Fibroblast of villous mesenchyme (primary cell): ENCODE results near the gene PLAU. TPM values are rescaled to one million over a fixed set of nuclear protein-coding genes. Genes with fewer than 3 reads are reported as not detected.

Experiments
- DNase-seq: peaks from one replicate; pipeline ENCODE4 v3.0.0-alpha.2; 2010; ENCODE audit warnings: low read depth
- H3K4me3 ChIP-seq: 2 replicates; pipeline ENCODE4 v1.5.1; 2011; ENCODE audit warnings: low read depth, mild to moderate bottlenecking, low read length
- CTCF ChIP-seq: IDR thresholded peaks from 2 replicates; pipeline ENCODE4 v1.5.1; 2012; ENCODE audit warnings: low read depth, mild to moderate bottlenecking, low read length; ENCODE audit not compliant: insufficient read depth
- total RNA-seq: library from RNA; depleted of rRNA; stranded (reverse); fragments of >200 nt; gene quantifications from 2 replicates; pipeline ENCODE4 v1.2.3, GENCODE V29; 2012

PLAU gene
- total RNA-seq, 1 donor: 104 TPM

- DNase-seq: peak; percentile 93
- TF ChIP-seq CTCF: no peak
- H3K4me3 ChIP-seq: no peak overlapping the region
These were observed 3.0 kb upstream of the PLAU start for GRCh38 chr10:73907841-73908517.

- no peak for TF ChIP-seq CTCF
- DNase-seq: peak; percentile 100
- no peak overlapping the region for H3K4me3 ChIP-seq
These were observed 1.9 kb upstream of the PLAU start for GRCh38 chr10:73908853-73909539.

GRCh38 chr10:73909540-73910115 lies 1.3 kb upstream of the PLAU start:
- peak; percentile 63 for DNase-seq
- no peak overlapping the region for H3K4me3 ChIP-seq
- no peak for TF ChIP-seq CTCF

GRCh38 chr10:73910401-73910763 lies 550 bp upstream of the PLAU start:
- peak overlapping the region; percentile 77 for H3K4me3 ChIP-seq
- DNase-seq: peak; percentile 40
- TF ChIP-seq CTCF: peak; percentile 12

- TF ChIP-seq CTCF: no peak
- peak; percentile 59 for DNase-seq
- H3K4me3 ChIP-seq: peak overlapping the region; percentile 77
These were observed 647 bp downstream of the PLAU start for GRCh38 chr10:73911553-73912004.

- no peak overlapping the region for H3K4me3 ChIP-seq
- TF ChIP-seq CTCF: no peak
- no peak for DNase-seq
These were observed 3.1 kb downstream of the PLAU start for GRCh38 chr10:73914036-73914435.
